HepG2 (cell line): Measurements from ENCODE around the gene CEACAM16. TPM values are rescaled to one million over a fixed set of nuclear protein-coding genes. Genes with fewer than 3 reads are reported as not detected.

Source experiments
- BCL6 ChIP-seq: IDR thresholded peaks from 2 replicates; pipeline ENCODE4 v1.6.1; 2016; ENCODE audit warnings: missing genetic modification reagents, missing compliant biosample characterization
- CAMTA2 ChIP-seq: sonication (generic); formaldehyde crosslinking; IDR thresholded peaks from 2 replicates; pipeline ENCODE4 v1.4.0; 2020; ENCODE audit warnings: mild to moderate bottlenecking, missing genetic modification reagents, borderline replicate concordance
- CEBPZ ChIP-seq: IDR thresholded peaks from 2 replicates; pipeline ENCODE4 v1.6.1; 2012; ENCODE audit warnings: low read length, improper control_type of control experiment
- FOXJ3 ChIP-seq: sonication (generic); formaldehyde crosslinking; IDR thresholded peaks from 2 replicates; pipeline ENCODE4 v1.4.0; 2020; ENCODE audit warnings: missing genetic modification reagents, mild to moderate bottlenecking, borderline replicate concordance
- HNRNPH1 ChIP-seq: fragments of 200-400 bp; formaldehyde crosslinking; optimal IDR thresholded peaks from 2 replicates; pipeline ENCODE3; 2017; ENCODE audit warnings: mild to moderate bottlenecking, low read depth, low read length
- HOXA9 ChIP-seq: sonication (generic); formaldehyde crosslinking; IDR thresholded peaks from 2 replicates; pipeline ENCODE4 v1.8.1; 2022; ENCODE audit warnings: missing genetic modification reagents, mild to moderate bottlenecking, moderate library complexity, borderline replicate concordance
- LRRFIP1 ChIP-seq: sonication (generic); formaldehyde crosslinking; conservative IDR thresholded peaks from 2 replicates; pipeline ENCODE4 v1.4.0; 2020; ENCODE audit warnings: missing genetic modification reagents
- NFE2 ChIP-seq: sonication (generic); formaldehyde crosslinking; IDR thresholded peaks from 2 replicates; pipeline ENCODE4 v1.4.0; 2020; ENCODE audit warnings: missing genetic modification reagents
- REL ChIP-seq: sonication (generic); formaldehyde crosslinking; conservative IDR thresholded peaks from 2 replicates; pipeline ENCODE4 v1.8.0; 2022; ENCODE audit warnings: mild to moderate bottlenecking, missing genetic modification reagents, moderate library complexity
- TAF1 ChIP-seq: sonication (generic); formaldehyde crosslinking; IDR thresholded peaks from 2 replicates; pipeline ENCODE4 v1.4.0; 2020; ENCODE audit warnings: missing genetic modification reagents
- ZEB1 ChIP-seq: IDR thresholded peaks from 2 replicates; pipeline ENCODE4 v1.6.1; 2012; ENCODE audit warnings: mild to moderate bottlenecking, low read depth, inconsistent platforms; ENCODE audit not compliant: insufficient replicate concordance
- ZNF225 ChIP-seq: sonication (generic); formaldehyde crosslinking; IDR thresholded peaks from 2 replicates; pipeline ENCODE4 v1.4.0; 2020; ENCODE audit warnings: mild to moderate bottlenecking, missing genetic modification reagents
- ZNF24 ChIP-seq: fragments of 450-650 bp; IDR thresholded peaks from 2 replicates; pipeline ENCODE4 v1.6.1; 2017; ENCODE audit warnings: antibody characterized with exemption, mild to moderate bottlenecking
- ZNF275 ChIP-seq: sonication (generic); formaldehyde crosslinking; IDR thresholded peaks from 2 replicates; pipeline ENCODE4 v1.8.0; 2022; ENCODE audit warnings: missing genetic modification reagents, mild to moderate bottlenecking, inconsistent platforms, borderline replicate concordance
- ZNF292 ChIP-seq: sonication (generic); formaldehyde crosslinking; IDR thresholded peaks from 2 replicates; pipeline ENCODE4 v1.8.1; 2022; ENCODE audit warnings: mild to moderate bottlenecking, low read depth, missing genetic modification reagents, borderline replicate concordance
- ZNF34 ChIP-seq: sonication (generic); formaldehyde crosslinking; IDR thresholded peaks from 2 replicates; pipeline ENCODE4 v1.4.0; 2020; ENCODE audit warnings: mild to moderate bottlenecking, missing genetic modification reagents, borderline replicate concordance
- ZNF546 ChIP-seq: sonication (generic); formaldehyde crosslinking; conservative IDR thresholded peaks from 2 replicates; pipeline ENCODE4 v1.8.1; 2023; ENCODE audit warnings: mild to moderate bottlenecking, missing genetic modification reagents
- ZNF550 ChIP-seq: sonication (generic); formaldehyde crosslinking; IDR thresholded peaks from 2 replicates; pipeline ENCODE4 v1.4.0; 2020; ENCODE audit warnings: mild to moderate bottlenecking, missing genetic modification reagents, borderline replicate concordance
- ZNF562 ChIP-seq: sonication (generic); formaldehyde crosslinking; IDR thresholded peaks from 2 replicates; pipeline ENCODE4 v1.8.0; 2022; ENCODE audit warnings: missing genetic modification reagents, borderline replicate concordance
- ZNF607 ChIP-seq: sonication (generic); formaldehyde crosslinking; IDR thresholded peaks from 2 replicates; pipeline ENCODE4 v1.5.1; 2020; ENCODE audit warnings: missing genetic modification reagents, mild to moderate bottlenecking, borderline replicate concordance
- ZNF713 ChIP-seq: sonication (generic); formaldehyde crosslinking; IDR thresholded peaks from 2 replicates; pipeline ENCODE4 v1.4.0; 2020; ENCODE audit warnings: mild to moderate bottlenecking, missing genetic modification reagents
- ZNF775 ChIP-seq: sonication (generic); formaldehyde crosslinking; IDR thresholded peaks from 2 replicates; pipeline ENCODE4 v1.4.0; 2020; ENCODE audit warnings: missing genetic modification reagents, mild to moderate bottlenecking, moderate library complexity, borderline replicate concordance
- ZSCAN9 ChIP-seq: IDR thresholded peaks from 2 replicates; pipeline ENCODE4 v1.6.1; 2016; ENCODE audit warnings: borderline replicate concordance
- polyA plus RNA-seq, 8 experiments: library from polyadenylated mRNA; depleted of rRNA in 3 of 8; stranded (reverse) in 7 of 8; unstranded in 1 of 8; fragments of >200 nt; fragmentation: Illumina TruSeq in 4 of 8; extraction: Trizol in 4 of 8; gene quantifications; 2 replicates each; pipeline versions ENCODE4 v1.2.1 to v1.2.3, GENCODE V29; 2011 to 2016; ENCODE audit warnings: low read depth in 4 of 8, missing spikeins in 1 of 8, mixed read lengths in 1 of 8; ENCODE audit not compliant: insufficient read depth in 1 of 8
- total RNA-seq, 5 experiments: library from RNA; depleted of rRNA; stranded (reverse); fragments of >200 nt; fragmentation: Illumina TruSeq; extraction: Trizol; gene quantifications; 2 replicates each; pipeline ENCODE4 v1.2.3, GENCODE V29; 2016; ENCODE audit warnings: low read depth in 1 of 5

The CEACAM16 gene
- total and polyA plus RNA-seq, 2 of the 13 experiments (the other 11 are each of a cell fraction or from before 2014, with no cell fraction given): not detected

GRCh38 chr19:44689290-44690130 is 9.4 kb upstream of the CEACAM16 start (continued):
- TF ChIP-seq ZNF546 (CRISPR knock-in tag): no peak
- no peak for TF ChIP-seq ZNF607
- TF ChIP-seq ZEB1: no peak
- TF ChIP-seq ZNF275 (CRISPR knock-in tag): no peak
- no peak for TF ChIP-seq TAF1 (CRISPR knock-in tag)
- no peak for TF ChIP-seq CEBPZ
- TF ChIP-seq ZNF713: no peak
- TF ChIP-seq ZNF225 (CRISPR knock-in tag): no peak; the same call in 1 of the 2 replicates
- no peak for TF ChIP-seq BCL6 (CRISPR knock-in tag)
- TF ChIP-seq NFE2 (CRISPR knock-in tag): no peak
- no peak for TF ChIP-seq ZNF24
- no peak for TF ChIP-seq FOXJ3 (CRISPR knock-in tag)
- TF ChIP-seq LRRFIP1: no peak
- no peak for TF ChIP-seq REL (CRISPR knock-in tag)
- TF ChIP-seq ZNF562 (CRISPR knock-in tag): no peak
- no peak for TF ChIP-seq HNRNPH1
- no peak for TF ChIP-seq ZNF550 (CRISPR knock-in tag)
- no peak for TF ChIP-seq ZNF34 (CRISPR knock-in tag)
- no peak for TF ChIP-seq ZSCAN9 (CRISPR knock-in tag)
- no peak for TF ChIP-seq HOXA9 (CRISPR knock-in tag)
- TF ChIP-seq CAMTA2 (CRISPR knock-in tag): no peak
- TF ChIP-seq ZNF292 (CRISPR knock-in tag): no peak
- TF ChIP-seq ZNF775: no peak
